OCI-LY3 (cell line): ENCODE measurements around the gene LPCAT2.

Experiments used
- H2AFZ ChIP-seq: fragments of 200-600, 300-600 bp; shearing (Covaris generic); 2 replicates; pipeline ENCODE4 v1.6.0; 2014; ENCODE audit warnings: antibody characterized with exemption, low read depth, low read length
- H3K27ac ChIP-seq: fragments of 200-600, 300-600 bp; sonication (generic); 2 replicates; pipeline ENCODE4 v1.5.1; 2014; ENCODE audit warnings: mild to moderate bottlenecking, low read length, moderate library complexity, mixed read lengths
- H3K27me3 ChIP-seq: fragments of 200-600, 300-600 bp; sonication (generic); 2 replicates; pipeline ENCODE4 v1.6.1; 2014; ENCODE audit warnings: low read depth, low read length, mixed read lengths
- H3K36me3 ChIP-seq: fragments of 200-600, 300-600 bp; sonication (generic); replicated peaks from 2 replicates; pipeline ENCODE3; 2014; ENCODE audit warnings: low read depth, low read length, mixed read lengths
- H3K4me1 ChIP-seq: fragments of 300-600, 200-600 bp; sonication (generic); 2 replicates; pipeline ENCODE4 v1.6.1; 2014; ENCODE audit warnings: low read length, mixed read lengths
- H3K4me2 ChIP-seq: fragments of 200-600, 300-600 bp; sonication (generic); 2 replicates; pipeline ENCODE4 v1.6.1; 2014; ENCODE audit warnings: low read length, mixed read lengths
- H3K4me3 ChIP-seq: fragments of 300-600, 200-600 bp; sonication (generic); 2 replicates; pipeline ENCODE4 v1.5.1; 2014; ENCODE audit warnings: antibody characterized with exemption, mild to moderate bottlenecking, low read length, moderate library complexity
- H3K79me2 ChIP-seq: fragments of 300-600, 200-600 bp; shearing (Covaris generic); 2 replicates; pipeline ENCODE4 v1.6.1; 2014; ENCODE audit warnings: mild to moderate bottlenecking, low read length, mixed read lengths
- H3K9ac ChIP-seq: fragments of 300-600, 200-600 bp; shearing (Covaris generic); 2 replicates; pipeline ENCODE4 v1.6.0; 2014; ENCODE audit warnings: mild to moderate bottlenecking, low read length, moderate library complexity
- H3K9me3 ChIP-seq: fragments of 200-600, 300-600 bp; shearing (Covaris generic); 2 replicates; pipeline ENCODE4 v1.6.1; 2014; ENCODE audit warnings: low read length, mixed read lengths; ENCODE audit not compliant: insufficient read depth
- H4K20me1 ChIP-seq: fragments of 200-600, 300-600 bp; sonication (generic); 2 replicates; pipeline ENCODE4 v1.6.1; 2016; ENCODE audit warnings: low read length, mixed read lengths; ENCODE audit not compliant: insufficient read depth
- EZH2phosphoT487 ChIP-seq: fragments of 200-600 bp; shearing (Covaris generic); IDR thresholded peaks from 2 replicates; pipeline ENCODE4 v1.6.1; 2018; ENCODE audit warnings: antibody characterized with exemption, mixed run types, low read depth
- TF ChIP-seq, protein P1 (sequence below): fragments of 200-600, 300-600 bp; sonication (generic); IDR thresholded peaks from 2 replicates; pipeline ENCODE4 v1.5.1; 2014; ENCODE audit warnings: antibody characterized with exemption, low read length, low read depth

Gene LPCAT2

DNA sequence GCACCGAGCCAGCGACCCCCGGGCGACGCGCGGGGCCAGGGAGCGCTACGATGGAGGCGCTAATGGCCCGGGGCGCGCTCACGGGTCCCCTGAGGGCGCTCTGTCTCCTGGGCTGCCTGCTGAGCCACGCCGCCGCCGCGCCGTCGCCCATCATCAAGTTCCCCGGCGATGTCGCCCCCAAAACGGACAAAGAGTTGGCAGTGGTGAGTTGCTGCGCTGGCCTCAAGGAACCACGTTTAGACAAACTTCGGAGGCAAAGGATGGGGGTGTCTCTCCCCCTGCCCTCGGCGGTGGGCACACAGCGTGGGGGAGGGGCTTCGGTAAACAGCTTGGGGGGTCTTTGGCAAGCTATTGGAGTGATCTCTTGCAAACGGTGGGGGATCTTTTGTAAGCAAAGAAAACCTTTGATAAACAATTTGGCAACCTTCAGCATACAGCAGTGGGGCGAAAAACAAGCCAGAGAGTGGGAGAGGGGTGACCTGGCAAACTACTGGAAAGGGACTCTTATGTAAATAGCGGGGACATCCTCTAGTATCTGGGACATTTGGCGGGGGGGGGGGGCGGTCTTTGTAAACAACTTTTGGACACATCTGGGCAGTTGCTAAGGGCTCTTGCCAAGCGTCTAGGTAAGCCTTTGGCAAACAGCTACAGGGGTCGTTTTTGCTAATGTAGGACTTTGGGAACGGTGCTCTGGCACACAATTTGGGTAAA is 29.3 kb upstream of the LPCAT2 start:
- Histone ChIP-seq H3K4me2 (no peak overlapping the region), H4K20me1 (no peaks in the 10 kb centered on the region), H3K79me2 (no peaks in the 10 kb centered on the region), H3K4me3 (no peak overlapping the region), H3K27ac (no peak overlapping the region), H3K9me3 (no peaks in the 10 kb centered on the region), H3K36me3 (no peaks in the 10 kb centered on the region), H3K9ac (no peak overlapping the region), H3K4me1 (no peaks in the 10 kb centered on the region), H2AFZ (no peak overlapping the region), H3K27me3 (no peaks in the 10 kb centered on the region)
- TF ChIP-seq, protein P1, sequence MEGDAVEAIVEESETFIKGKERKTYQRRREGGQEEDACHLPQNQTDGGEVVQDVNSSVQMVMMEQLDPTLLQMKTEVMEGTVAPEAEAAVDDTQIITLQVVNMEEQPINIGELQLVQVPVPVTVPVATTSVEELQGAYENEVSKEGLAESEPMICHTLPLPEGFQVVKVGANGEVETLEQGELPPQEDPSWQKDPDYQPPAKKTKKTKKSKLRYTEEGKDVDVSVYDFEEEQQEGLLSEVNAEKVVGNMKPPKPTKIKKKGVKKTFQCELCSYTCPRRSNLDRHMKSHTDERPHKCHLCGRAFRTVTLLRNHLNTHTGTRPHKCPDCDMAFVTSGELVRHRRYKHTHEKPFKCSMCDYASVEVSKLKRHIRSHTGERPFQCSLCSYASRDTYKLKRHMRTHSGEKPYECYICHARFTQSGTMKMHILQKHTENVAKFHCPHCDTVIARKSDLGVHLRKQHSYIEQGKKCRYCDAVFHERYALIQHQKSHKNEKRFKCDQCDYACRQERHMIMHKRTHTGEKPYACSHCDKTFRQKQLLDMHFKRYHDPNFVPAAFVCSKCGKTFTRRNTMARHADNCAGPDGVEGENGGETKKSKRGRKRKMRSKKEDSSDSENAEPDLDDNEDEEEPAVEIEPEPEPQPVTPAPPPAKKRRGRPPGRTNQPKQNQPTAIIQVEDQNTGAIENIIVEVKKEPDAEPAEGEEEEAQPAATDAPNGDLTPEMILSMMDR: no peak
- no peak for TF ChIP-seq EZH2phosphoT487

DNA sequence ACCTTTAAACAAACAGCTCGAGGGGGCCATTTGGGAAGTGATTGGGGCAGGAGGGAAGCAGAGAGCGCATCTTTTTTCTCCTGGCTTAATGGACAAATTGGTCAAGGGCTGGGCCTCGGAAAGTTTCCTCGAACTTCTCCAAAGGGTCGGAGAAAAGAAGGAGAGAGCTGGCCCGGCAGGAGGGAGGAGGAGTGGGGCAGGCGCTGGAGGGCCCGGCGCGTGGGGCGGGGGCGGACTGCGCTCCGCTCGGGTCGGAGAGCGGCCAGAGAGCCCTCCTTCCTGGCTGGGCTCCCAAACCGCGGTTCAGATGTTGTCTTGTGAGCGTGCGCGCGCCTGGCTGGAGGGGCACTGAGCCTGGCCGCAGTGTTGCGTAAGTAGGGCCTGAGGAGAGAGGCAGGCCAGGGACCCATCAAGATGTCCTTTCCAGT is 28.6 kb upstream of the LPCAT2 start:
- Histone ChIP-seq H3K4me1 (no peaks in the 10 kb centered on the region), H3K9me3 (no peaks in the 10 kb centered on the region), H4K20me1 (no peaks in the 10 kb centered on the region), H3K9ac (no peak overlapping the region), H3K79me2 (no peaks in the 10 kb centered on the region), H3K4me2 (no peak overlapping the region), H3K4me3 (no peak overlapping the region), H3K27me3 (no peaks in the 10 kb centered on the region), H2AFZ (no peak overlapping the region), H3K36me3 (no peaks in the 10 kb centered on the region), H3K27ac (no peak overlapping the region)
- TF ChIP-seq EZH2phosphoT487: no peak
- TF ChIP-seq, protein P1: no peak

DNA sequence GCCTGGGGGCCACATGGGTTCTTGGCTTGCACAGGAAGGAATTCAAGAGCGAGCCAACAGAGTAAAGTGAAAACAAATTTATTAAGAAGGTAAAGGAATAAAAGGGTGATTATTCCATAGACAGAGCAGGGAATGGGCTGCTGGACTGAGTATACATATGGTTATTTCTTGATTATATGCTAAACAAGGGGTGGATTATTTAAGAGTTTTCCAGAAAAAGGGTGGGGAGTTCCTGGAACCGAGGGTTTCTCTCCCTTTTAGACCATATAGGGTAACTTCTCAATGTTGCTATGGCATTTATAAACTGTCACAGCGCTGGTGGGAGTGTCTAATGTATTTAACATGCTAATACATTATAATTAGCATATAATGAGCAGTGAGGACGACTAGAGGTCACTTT is 27.8 kb upstream of the LPCAT2 start:
- H3K9ac ChIP-seq: no peak overlapping the region
- no peaks in the 10 kb centered on the region for H3K27me3 ChIP-seq
- no peaks in the 10 kb centered on the region for H3K79me2 ChIP-seq
- H3K4me2 ChIP-seq: no peak overlapping the region
- H2AFZ ChIP-seq: no peak overlapping the region
- H3K4me3 ChIP-seq: no peak overlapping the region
- H3K36me3 ChIP-seq: no peaks in the 10 kb centered on the region
- no peaks in the 10 kb centered on the region for H3K4me1 ChIP-seq
- TF ChIP-seq, protein P1: no peak
- no peak for TF ChIP-seq EZH2phosphoT487
- H3K27ac ChIP-seq: no peak overlapping the region
- H4K20me1 ChIP-seq: no peaks in the 10 kb centered on the region
- H3K9me3 ChIP-seq: no peaks in the 10 kb centered on the region

DNA sequence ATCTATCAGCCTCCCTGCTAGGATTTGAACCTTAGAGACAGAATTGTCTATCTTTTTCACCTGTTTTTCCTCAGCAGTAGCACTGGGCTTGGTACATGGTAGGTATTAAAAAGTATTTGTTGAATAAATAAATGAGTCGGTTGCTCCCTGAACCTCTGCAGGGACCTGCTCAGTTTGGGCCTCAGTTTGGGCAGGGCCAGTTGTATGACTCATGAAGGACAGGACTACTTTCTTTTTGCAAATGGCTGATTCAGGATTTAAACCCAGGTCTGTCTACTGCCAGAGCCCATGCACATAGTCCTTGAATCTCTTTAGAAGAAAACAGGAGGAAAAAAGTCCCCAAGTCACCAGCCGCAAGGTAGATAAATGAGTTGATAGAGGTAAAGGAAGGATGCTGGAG is 26.8 kb upstream of the LPCAT2 start:
- Histone ChIP-seq H3K4me2 (no peak overlapping the region), H3K36me3 (no peaks in the 10 kb centered on the region), H3K27ac (no peak overlapping the region), H3K4me1 (no peaks in the 10 kb centered on the region), H3K4me3 (no peak overlapping the region), H3K9ac (no peak overlapping the region), H3K79me2 (no peaks in the 10 kb centered on the region), H4K20me1 (no peaks in the 10 kb centered on the region), H2AFZ (no peak overlapping the region), H3K9me3 (no peaks in the 10 kb centered on the region), H3K27me3 (no peaks in the 10 kb centered on the region)
- TF ChIP-seq, protein P1: no peak
- no peak for TF ChIP-seq EZH2phosphoT487
